Measurements from ENCODE around the gene RTL3.

GRCh38 chrX:78706071-78706470, 46.9 kb upstream of the RTL3 start:
- TF ChIP-seq CTCF (IDR thresholded peaks at IDR 0.05; ENCODE audit: low read depth, low read length) (no peak), POLR2A (IDR thresholded peaks at IDR 0.05; ENCODE audit: extremely low read depth, insufficient read length) (no peak), MAX (IDR thresholded peaks at IDR 0.05; ENCODE audit: low read depth, low read length) (no peak), MYC (IDR thresholded peaks at IDR 0.05; ENCODE audit: low read depth, low read length) (no peak)

All from NB4 (cell line).